ENCODE data around the gene DUSP3.

DUSP3 gene

GRCh38 chr17:43723697-43724359 is 54.9 kb downstream of the DUSP3 start:
- FAIRE-seq: no peak

GRCh38 chr17:43722870-43723665 is 55.7 kb downstream of the DUSP3 start:
- no peak for FAIRE-seq

- no peak for FAIRE-seq
These were observed 56.5 kb downstream of the DUSP3 start for GRCh38 chr17:43722269-43722619.

GRCh38 chr17:43721537-43722268 is 57.1 kb downstream of the DUSP3 start:
- no peak for FAIRE-seq

- no peak for FAIRE-seq
These were observed 58.3 kb downstream of the DUSP3 start for GRCh38 chr17:43720311-43721060.

GRCh38 chr17:43719578-43719977 is 59.2 kb downstream of the DUSP3 start:
- FAIRE-seq: no peak

GRCh38 chr17:43718544-43718943 is 60.2 kb downstream of the DUSP3 start:
- FAIRE-seq: peak; percentile 49

GRCh38 chr17:43717913-43718312 is 60.9 kb downstream of the DUSP3 start:
- FAIRE-seq: peak; percentile 82
